ENCODE measurements around the gene TMEM129.

Gene TMEM129

GRCh38 chr4:1756079-1756478, 35.0 kb upstream of the TMEM129 start:
- Histone ChIP-seq H3K27ac (no peak overlapping the region), H3K4me3 (ENCODE audit: low read depth, low read length) (no peak overlapping the region), H3K36me3 (replicated peaks) (no peaks in the 10 kb centered on the region), H3K27me3 (replicated peaks) (no peaks in the 10 kb centered on the region)
- no peak for DNase-seq
- in situ Hi-C loops (cut with HindIII; ENCODE audit: low pct_ligation_motif_present, low sequenced_read_pairs): no loop called here
- TF ChIP-seq CTCF (IDR thresholded peaks at IDR 0.05; ENCODE audit: low read depth, low read length, missing control alignments): no peak

GRCh38 chr4:1755297-1755696, 34.2 kb upstream of the TMEM129 start:
- H3K36me3 ChIP-seq (replicated peaks): no peaks in the 10 kb centered on the region
- DNase-seq: no peak

GRCh38 chr4:1754336-1754735, 33.2 kb upstream of the TMEM129 start:
- TF ChIP-seq CTCF (IDR thresholded peaks at IDR 0.05; ENCODE audit: low read depth, low read length, missing control alignments): no peak
- in situ Hi-C loops (cut with HindIII; ENCODE audit: low pct_ligation_motif_present, low sequenced_read_pairs): no loop called here

More at GRCh38 chr4:1755297-1755696, 34.2 kb upstream of the TMEM129 start:
- TF ChIP-seq CTCF (IDR thresholded peaks at IDR 0.05; ENCODE audit: low read depth, low read length, missing control alignments): no peak
- H3K27ac ChIP-seq: no peak overlapping the region
- H3K4me3 ChIP-seq (ENCODE audit: low read depth, low read length): no peak overlapping the region
- in situ Hi-C loops (cut with HindIII; ENCODE audit: low pct_ligation_motif_present, low sequenced_read_pairs): no loop called here
- no peaks in the 10 kb centered on the region for H3K27me3 ChIP-seq (replicated peaks)

GRCh38 chr4:1753697-1754311, 32.7 kb upstream of the TMEM129 start:
- Histone ChIP-seq H3K36me3 (replicated peaks) (no peaks in the 10 kb centered on the region), H3K4me3 (ENCODE audit: low read depth, low read length) (no peak overlapping the region), H3K27me3 (replicated peaks) (no peaks in the 10 kb centered on the region), H3K27ac (no peak overlapping the region)
- DNase-seq: no peak
- TF ChIP-seq CTCF (IDR thresholded peaks at IDR 0.05; ENCODE audit: low read depth, low read length, missing control alignments): no peak
- in situ Hi-C loops (cut with HindIII; ENCODE audit: low pct_ligation_motif_present, low sequenced_read_pairs): no loop called here

More at GRCh38 chr4:1754336-1754735, 33.2 kb upstream of the TMEM129 start:
- Histone ChIP-seq H3K27ac (no peak overlapping the region), H3K27me3 (replicated peaks) (no peaks in the 10 kb centered on the region), H3K4me3 (ENCODE audit: low read depth, low read length) (no peak overlapping the region), H3K36me3 (replicated peaks) (no peaks in the 10 kb centered on the region)
- no peak for DNase-seq

GRCh38 chr4:1753294-1753696, 32.2 kb upstream of the TMEM129 start:
- no peak for TF ChIP-seq CTCF (IDR thresholded peaks at IDR 0.05; ENCODE audit: low read depth, low read length, missing control alignments)
- no peak for DNase-seq
- in situ Hi-C loops (cut with HindIII; ENCODE audit: low pct_ligation_motif_present, low sequenced_read_pairs): no loop called here
- Histone ChIP-seq H3K27ac (no peak overlapping the region), H3K4me3 (ENCODE audit: low read depth, low read length) (no peak overlapping the region), H3K36me3 (replicated peaks) (no peaks in the 10 kb centered on the region), H3K27me3 (replicated peaks) (no peaks in the 10 kb centered on the region)
